CD4-positive, alpha-beta T cell treated with Interleukin-15 for 4 hours (primary cell): ENCODE measurements around the gene OST4.
"Not testable (repeated sequence)": the region's sequence is repeated elsewhere in the genome, so short reads cannot be mapped to it uniquely, and the experiment has no call there.

Source experiments
- DNase-seq: peaks from one replicate; pipeline ENCODE4 v3.0.0-alpha.2; 2020; ENCODE audit warnings: low spot score

OST4 gene

GRCh38 chr2:27078267-27079194 is 7.1 kb upstream of the OST4 start, which contains the start of gene EMILIN1:
Gene EMILIN1 (plus strand): TSS chr2:27078615. CDS start chr2:27079066, 451 bp downstream.
- no peak for DNase-seq

- no peak for DNase-seq
Measured at GRCh38 chr2:27077231-27077630, 5.8 kb upstream of the OST4 start.

DNA sequence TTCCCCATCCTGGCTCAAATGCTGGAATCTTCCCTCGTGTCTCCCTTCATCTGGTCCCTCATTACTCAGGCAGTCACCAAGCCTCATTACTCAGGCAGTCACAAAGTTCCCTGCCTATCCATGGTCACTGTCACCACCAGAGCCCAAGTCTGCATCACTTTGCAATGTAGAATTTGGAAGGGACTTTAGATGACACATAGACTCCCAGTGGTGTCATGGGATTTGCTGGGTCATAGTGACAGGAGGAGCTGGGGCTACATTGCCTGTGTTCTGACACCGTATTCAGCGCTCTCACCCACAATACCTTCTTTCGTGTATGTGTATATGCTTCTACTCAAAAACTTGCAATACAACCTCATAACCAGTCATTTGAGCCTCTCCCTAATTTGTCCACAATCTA is 4.9 kb upstream of the OST4 start:
- no peak for DNase-seq

DNA sequence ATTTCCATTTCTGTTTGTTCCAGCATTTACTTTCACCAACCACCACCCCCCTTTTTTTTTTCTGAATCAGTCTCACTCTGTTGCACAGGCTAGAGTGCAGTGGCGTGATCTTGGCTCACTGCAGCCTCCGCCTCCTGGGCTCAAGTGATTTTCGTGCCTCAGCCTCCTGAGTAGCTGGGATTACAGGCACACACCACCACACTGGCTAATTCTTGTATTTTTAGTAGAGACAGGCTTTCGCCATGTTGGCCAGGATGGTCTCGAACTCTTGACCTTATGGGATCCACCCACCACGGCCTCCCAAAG is 4.1 kb upstream of the OST4 start:
- not testable (repeated sequence) for DNase-seq

DNA sequence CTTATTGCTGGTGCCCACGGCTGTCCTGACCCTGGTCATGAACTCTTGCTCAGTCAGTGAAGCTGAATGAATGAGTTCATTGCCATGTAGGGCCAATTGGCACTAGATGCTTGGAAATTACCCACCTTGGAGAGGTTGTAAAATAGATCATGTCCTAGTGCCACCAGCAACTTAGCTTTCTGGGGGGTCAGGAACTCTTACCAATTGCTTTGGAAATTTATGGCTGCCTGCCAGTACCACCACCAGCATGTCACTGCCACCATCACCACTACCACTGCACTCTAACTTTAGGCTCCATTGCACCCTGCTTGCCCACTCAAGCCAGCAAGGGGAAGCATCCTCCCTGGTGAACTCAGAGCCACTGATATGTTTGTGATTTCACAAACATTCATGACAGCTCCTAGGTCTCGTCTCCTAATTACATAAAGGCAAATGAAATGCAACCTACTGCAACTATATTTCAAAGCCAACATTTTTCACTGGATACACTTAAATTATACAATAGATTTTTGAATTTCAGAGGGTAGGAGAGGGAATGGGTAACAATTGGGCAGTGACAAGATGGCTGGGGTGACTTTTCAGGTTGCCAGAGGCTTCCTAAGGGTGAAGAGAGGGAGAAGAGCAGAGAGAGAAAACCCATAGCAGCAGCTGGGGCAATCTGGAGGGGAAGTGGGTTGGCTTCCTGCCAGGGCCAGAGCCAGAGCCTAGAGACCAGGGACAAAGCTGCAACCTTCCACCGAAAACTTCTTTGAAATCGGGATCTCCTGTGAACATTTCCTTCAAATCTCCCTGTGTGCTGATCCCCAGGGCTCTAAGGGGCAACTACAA is 3.5 kb upstream of the OST4 start:
- DNase-seq, result peak; percentile 41

GRCh38 chr2:27073782-27074181 is 2.3 kb upstream of the OST4 start:
- no peak for DNase-seq

GRCh38 chr2:27072920-27073319 is 1.5 kb upstream of the OST4 start:
- no peak for DNase-seq

- DNase-seq, result peak; percentile 6
Measured at GRCh38 chr2:27071990-27072830, 756 bp upstream of the OST4 start.

- no peak for DNase-seq
Measured at GRCh38 chr2:27070653-27071276, 689 bp downstream of the OST4 start.

- no peak for DNase-seq
Measured at GRCh38 chr2:27069961-27070618, 1.4 kb downstream of the OST4 start.

DNA sequence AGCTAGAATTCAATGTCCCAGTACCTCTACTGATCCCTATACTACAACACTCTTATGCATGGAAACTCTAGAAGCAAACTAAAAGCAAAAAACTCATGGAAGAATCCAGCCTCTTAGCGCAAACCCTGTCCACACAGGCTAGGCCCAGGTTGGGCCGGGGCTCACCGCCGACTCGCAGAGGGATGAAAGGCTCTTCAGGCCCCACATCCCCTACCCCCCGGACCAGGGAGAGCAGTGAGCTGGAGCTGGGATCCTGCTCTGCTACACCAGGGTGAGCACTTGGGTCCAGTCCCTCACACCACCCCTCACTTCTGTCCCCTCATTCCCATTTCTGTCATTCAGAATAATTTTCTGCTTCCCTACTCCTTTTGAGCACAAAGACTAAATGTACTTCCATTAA is 2.0 kb downstream of the OST4 start:
- no peak for DNase-seq

GRCh38 chr2:27067385-27067784 is 4.1 kb downstream of the OST4 start:
- DNase-seq, result no peak

DNA sequence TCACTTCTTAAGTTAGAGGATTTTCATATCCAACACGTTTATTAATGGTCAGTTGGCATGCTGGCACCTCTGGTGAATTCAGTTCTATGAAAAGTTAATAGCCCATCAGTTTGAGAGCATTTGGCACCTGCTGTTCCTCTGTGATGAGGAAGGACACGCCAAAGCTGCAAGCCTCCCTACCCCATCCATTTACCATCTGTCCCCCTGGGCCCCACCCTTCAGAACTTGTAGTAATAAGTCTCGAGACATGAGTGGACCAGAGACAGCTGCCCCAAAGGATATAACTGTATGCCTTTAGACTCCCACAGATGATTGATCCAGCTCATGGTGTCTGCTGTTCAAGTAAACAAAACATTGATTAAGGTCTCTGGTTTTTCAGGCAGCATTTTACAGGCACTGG is 6.3 kb downstream of the OST4 start:
- DNase-seq, result no peak

DNA sequence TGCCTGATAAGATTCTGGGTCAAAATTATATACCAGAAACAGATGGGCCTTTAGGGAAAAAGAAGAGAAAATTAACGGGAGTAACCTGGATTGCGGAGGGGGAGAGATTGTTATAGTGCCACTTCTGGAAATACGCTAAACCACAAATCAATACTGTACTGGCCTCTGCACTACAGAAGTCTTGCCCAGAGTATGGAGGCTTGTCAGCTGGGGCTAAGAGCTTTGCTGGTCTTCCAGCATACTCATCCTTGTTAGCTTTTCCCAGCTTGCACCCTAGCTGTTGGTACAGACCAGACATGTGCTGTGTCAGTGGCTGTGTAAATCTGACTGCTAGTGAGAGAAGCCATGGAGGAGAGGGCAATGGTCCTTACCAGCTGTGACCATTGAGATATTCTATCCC is 11.1 kb downstream of the OST4 start:
- DNase-seq, result no peak

DNA sequence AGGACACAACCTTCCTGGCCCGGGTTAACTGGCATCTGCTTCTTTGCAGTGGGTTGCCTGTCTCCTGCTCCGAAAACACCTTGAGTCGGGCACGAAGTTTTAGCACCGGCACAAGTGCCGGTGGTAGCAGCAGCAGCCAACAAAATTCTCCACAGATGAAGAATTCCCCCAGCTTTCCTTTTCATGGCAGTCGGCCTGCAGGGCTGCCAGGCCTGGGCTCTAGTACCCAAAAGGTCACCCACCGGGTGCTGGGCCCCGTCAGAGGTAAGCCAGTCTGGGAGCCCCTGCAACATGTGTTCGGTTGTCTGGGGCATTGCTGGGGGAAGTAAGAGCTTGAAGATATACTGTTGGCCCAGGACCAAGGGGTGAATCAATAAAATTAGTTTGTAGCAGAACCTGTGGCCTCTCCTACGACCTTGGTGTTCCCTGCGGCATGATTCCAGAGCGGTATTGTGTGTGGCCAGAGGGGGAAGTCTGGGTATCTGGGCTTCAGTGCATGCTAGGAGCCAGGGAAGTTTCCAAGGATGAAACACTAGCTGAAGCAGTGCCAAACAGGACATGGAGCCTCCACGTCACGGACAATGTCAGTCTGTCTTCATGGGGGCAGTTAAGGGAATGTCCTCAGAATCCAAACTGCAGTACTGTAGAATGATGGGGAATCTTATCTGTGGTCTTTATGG is 12.2 kb downstream of the OST4 start:
- DNase-seq, result no peak

- DNase-seq, result no peak
Measured at GRCh38 chr2:27058210-27058609, 13.2 kb downstream of the OST4 start.

- DNase-seq, result no peak
Measured at GRCh38 chr2:27057184-27057583, 14.3 kb downstream of the OST4 start.

- DNase-seq, result no peak
Measured at GRCh38 chr2:27054721-27055120, 16.7 kb downstream of the OST4 start.

DNA sequence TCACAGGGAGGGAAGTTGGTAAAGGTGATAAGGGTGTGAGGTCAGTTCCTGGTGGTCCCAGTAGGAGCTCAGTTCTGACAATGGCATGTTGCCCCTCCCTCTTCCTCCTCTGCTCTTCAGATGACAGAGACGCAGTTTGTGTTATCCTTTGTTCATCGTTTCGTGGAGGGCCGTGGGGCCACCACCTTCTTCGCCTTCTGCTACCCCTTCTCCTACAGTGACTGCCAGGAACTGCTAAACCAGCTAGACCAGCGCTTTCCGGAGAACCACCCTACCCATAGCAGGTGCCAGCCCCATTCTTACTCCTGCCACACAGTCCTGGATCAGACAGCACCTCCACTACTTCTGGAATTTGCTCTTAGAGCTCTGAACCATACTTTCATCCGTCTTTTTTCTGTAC is 17.7 kb downstream of the OST4 start:
- DNase-seq, result no peak

DNA sequence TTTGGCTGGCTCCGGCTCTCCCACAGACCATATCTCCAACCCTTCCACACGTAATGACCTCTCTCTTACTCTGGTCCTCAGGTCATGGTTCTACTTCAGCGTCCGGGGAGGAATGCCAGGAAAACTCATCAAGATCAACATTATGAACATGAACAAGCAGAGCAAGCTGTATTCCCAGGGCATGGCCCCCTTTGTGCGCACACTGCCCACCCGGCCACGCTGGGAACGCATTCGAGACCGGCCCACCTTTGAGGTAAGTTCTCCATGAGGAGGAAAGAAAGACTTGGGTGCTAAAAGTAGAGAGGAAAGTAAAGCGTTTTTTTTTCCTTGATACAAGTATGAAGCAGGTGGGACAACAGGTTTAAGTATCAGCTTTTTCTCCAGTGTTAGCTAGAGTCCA is 18.1 kb downstream of the OST4 start:
- no peak for DNase-seq
